Keratinocyte (primary cell): ENCODE data around the gene RAB21.

ENCODE experiments used
- EZH2 ChIP-seq: IDR thresholded peaks from one replicate; pipeline ENCODE4 v1.6.1; 2012; ENCODE audit warnings: inconsistent platforms, mild to moderate bottlenecking, low read length, moderate library complexity
- TF ChIP-seq, protein P1 (sequence below), 3 experiments: IDR thresholded peaks in 1 of 3; conservative IDR thresholded peaks in 1 of 3; optimal IDR thresholded peaks in 1 of 3; 2 replicates in 2 of 3; 3 replicates in 1 of 3; pipeline versions ENCODE3 to v1.5.1; 2011; ENCODE audit warnings: low read length in 3 of 3, mild to moderate bottlenecking in 3 of 3, moderate library complexity in 2 of 3, control low read depth in 1 of 3, inconsistent platforms in 1 of 3; ENCODE audit not compliant: insufficient read depth in 2 of 3; ENCODE audit errors: extremely low read depth in 1 of 3

DNA sequence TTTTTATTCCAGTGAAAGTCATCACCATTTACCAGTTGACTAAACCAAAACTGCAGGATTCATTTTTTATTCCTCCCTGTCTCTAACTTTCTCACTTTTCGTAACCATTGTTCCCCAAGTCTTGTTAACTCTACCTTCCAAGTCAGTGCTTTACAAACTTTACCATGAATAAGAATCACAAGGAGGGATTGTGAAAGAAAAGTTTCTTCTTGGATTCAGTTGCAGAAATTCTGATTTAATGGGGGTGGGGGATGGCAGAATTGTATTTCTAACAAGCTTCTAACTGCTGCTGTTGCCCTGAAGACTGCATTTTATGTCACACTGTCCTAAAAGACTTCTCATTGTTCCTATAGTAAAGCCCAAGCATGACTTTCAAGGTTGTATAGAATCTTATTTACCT lies 5.0 kb upstream of the RAB21 start:
- TF ChIP-seq, protein P1, sequence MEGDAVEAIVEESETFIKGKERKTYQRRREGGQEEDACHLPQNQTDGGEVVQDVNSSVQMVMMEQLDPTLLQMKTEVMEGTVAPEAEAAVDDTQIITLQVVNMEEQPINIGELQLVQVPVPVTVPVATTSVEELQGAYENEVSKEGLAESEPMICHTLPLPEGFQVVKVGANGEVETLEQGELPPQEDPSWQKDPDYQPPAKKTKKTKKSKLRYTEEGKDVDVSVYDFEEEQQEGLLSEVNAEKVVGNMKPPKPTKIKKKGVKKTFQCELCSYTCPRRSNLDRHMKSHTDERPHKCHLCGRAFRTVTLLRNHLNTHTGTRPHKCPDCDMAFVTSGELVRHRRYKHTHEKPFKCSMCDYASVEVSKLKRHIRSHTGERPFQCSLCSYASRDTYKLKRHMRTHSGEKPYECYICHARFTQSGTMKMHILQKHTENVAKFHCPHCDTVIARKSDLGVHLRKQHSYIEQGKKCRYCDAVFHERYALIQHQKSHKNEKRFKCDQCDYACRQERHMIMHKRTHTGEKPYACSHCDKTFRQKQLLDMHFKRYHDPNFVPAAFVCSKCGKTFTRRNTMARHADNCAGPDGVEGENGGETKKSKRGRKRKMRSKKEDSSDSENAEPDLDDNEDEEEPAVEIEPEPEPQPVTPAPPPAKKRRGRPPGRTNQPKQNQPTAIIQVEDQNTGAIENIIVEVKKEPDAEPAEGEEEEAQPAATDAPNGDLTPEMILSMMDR (optimal IDR thresholded peaks at IDR 0.05 in 1 of 3, IDR thresholded peaks at IDR 0.05 in 1 of 3, conservative IDR thresholded peaks at IDR 0.05 in 1 of 3; ENCODE audit: extremely low read depth in 1 of 3, insufficient read depth in 2 of 3, low read length in 3 of 3): no peak
- TF ChIP-seq EZH2: no peak
